Measurements from ENCODE around the gene C16orf46. TPM values are rescaled to one million over a fixed set of nuclear protein-coding genes. Genes with fewer than 3 reads are reported as not detected.

The C16orf46 gene
- total and polyA plus RNA-seq, 9 of the 15 experiments (the other 6 are each of a cell fraction or from before 2014, with no cell fraction given): 0.10 to 0.98 (median 0.41) TPM; not detected in 1

DNA sequence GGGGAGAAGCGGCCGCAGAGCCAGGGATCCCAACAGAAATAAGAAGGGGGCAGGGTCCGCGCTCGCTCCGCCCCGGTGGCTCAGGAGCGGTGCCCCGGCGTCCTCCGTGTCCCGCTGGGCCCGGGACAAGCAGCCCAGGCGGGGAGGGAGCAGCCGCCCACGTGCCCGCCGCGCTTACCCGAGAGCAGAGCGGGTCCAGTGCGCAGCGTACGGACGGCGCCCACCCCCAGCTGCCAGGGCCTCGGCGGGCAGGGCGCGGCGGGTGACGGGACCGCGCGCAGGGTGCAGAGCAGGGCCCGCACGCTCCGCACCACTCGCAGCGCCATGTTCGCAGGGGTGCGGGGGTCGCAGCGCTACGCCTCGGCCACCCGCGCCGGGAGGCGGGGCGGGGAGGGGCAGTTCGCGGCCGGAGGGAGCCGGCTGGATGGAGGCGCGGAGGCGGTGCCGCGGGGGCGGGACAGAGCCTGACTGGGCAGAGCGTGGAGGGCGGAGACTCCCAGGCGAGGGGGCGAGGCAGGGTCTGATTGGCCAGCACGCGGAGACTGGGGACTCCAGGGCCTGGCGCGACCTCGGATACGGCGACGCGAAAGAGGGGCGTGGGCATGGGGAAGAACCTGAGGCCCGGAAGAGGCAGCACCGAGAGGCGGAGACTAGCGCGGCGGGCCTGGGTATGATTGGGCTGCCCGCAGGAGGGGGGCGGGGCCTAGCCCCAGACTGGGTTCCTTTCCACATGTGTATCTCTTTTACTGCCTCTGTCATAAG, 19.1 kb upstream of the C16orf46 start, which contains the start of gene GCSH (continued):
- no peak for TF ChIP-seq FOXM1 (IDR thresholded peaks at IDR 0.05; ENCODE audit: low read depth)
- no peak for TF ChIP-seq FOXM1 (CRISPR knock-in tag; IDR thresholded peaks at IDR 0.05; ENCODE audit: low read depth)
- TF ChIP-seq MCM5 (IDR thresholded peaks at IDR 0.05; ENCODE audit: low read depth): no peak
- 0 out of 2 replicates have a peak, but pooled peaks have one; percentile 1 for TF ChIP-seq SPI1 (IDR thresholded peaks at IDR 0.05; ENCODE audit: borderline replicate concordance, low read depth, low read length)
- no peak for TF ChIP-seq TAL1 (IDR thresholded peaks at IDR 0.05)
- TF ChIP-seq HIVEP1 (CRISPR knock-in tag; IDR thresholded peaks at IDR 0.05): no peak
- peak; percentile 96 for TF ChIP-seq EGR1 (conservative IDR thresholded peaks at IDR 0.05)
- TF ChIP-seq MEF2A (IDR thresholded peaks at IDR 0.05; ENCODE audit: control insufficient read depth, low read depth, low read length): no peak
- TF ChIP-seq ZNF830 (CRISPR knock-in tag; IDR thresholded peaks at IDR 0.05): 0 out of 2 replicates have a peak, but pooled peaks have one; percentile 20
- TF ChIP-seq, protein P1, sequence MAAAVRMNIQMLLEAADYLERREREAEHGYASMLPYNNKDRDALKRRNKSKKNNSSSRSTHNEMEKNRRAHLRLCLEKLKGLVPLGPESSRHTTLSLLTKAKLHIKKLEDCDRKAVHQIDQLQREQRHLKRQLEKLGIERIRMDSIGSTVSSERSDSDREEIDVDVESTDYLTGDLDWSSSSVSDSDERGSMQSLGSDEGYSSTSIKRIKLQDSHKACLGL (CRISPR knock-in tag; IDR thresholded peaks at IDR 0.05; ENCODE audit: borderline replicate concordance, poor library complexity, severe bottlenecking): peak; percentile 48
- no peak for TF ChIP-seq BCOR (IDR thresholded peaks at IDR 0.05)
- no peak for TF ChIP-seq MCM3 (IDR thresholded peaks at IDR 0.05)
- no peak for TF ChIP-seq BRD9 (IDR thresholded peaks at IDR 0.05; ENCODE audit: low read depth, partially characterized antibody)
- TF ChIP-seq, protein P2, sequence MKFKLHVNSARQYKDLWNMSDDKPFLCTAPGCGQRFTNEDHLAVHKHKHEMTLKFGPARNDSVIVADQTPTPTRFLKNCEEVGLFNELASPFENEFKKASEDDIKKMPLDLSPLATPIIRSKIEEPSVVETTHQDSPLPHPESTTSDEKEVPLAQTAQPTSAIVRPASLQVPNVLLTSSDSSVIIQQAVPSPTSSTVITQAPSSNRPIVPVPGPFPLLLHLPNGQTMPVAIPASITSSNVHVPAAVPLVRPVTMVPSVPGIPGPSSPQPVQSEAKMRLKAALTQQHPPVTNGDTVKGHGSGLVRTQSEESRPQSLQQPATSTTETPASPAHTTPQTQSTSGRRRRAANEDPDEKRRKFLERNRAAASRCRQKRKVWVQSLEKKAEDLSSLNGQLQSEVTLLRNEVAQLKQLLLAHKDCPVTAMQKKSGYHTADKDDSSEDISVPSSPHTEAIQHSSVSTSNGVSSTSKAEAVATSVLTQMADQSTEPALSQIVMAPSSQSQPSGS (CRISPR knock-in tag; IDR thresholded peaks at IDR 0.05): no peak
- TF ChIP-seq PML (IDR thresholded peaks at IDR 0.05; ENCODE audit: low read length): no peak
- peak; percentile 75 for TF ChIP-seq PCBP1 (IDR thresholded peaks at IDR 0.05; ENCODE audit: low read depth, low read length, poor library complexity, severe bottlenecking)
- no peak for TF ChIP-seq SRF (CRISPR knock-in tag; IDR thresholded peaks at IDR 0.05)
- no peak for TF ChIP-seq ZNF644 (tag; IDR thresholded peaks at IDR 0.05; ENCODE audit: low read depth)
- peak in 2 of 3 experiments; percentile 58 to 72 for TF ChIP-seq YY1 (IDR thresholded peaks at IDR 0.05; ENCODE audit: borderline replicate concordance in 1 of 3, control insufficient read depth in 1 of 3, extremely low read depth in 1 of 3, insufficient read depth in 3 of 3, insufficient read length in 1 of 3, insufficient replicate concordance in 2 of 3, low read depth in 1 of 3, low read length in 2 of 3)
- TF ChIP-seq BDP1 (IDR thresholded peaks at IDR 0.05; ENCODE audit: insufficient read depth, insufficient read length): no peak
